Tibial nerve (tissue), 4 donors: ENCODE measurements around the gene PYGO2. TPM values are rescaled to one million over a fixed set of nuclear protein-coding genes. Genes with fewer than 3 reads are reported as not detected.
A peak's percentile ranks its signal among the peaks of the same experiment; 100 is the strongest.

Experiments used
- DNase-seq, 2 donors: peaks; one replicate each; pipeline ENCODE4 v3.0.0-alpha.2; 2019; ENCODE audit warnings: low spot score in 2 of 2
- H3K27ac ChIP-seq, 4 donors: fragments of 200-600 bp; sonication (generic) in 3 of 4; one replicate each; pipeline ENCODE4 v1.5.1; 2017 to 2019; ENCODE audit warnings: mild to moderate bottlenecking in 1 of 4
- H3K27me3 ChIP-seq, 2 donors: fragments of 200-600 bp; sonication (generic) in 1 of 2; one replicate each; pipeline versions ENCODE4 v1.5.1 to v1.6.0; 2017 to 2019
- H3K36me3 ChIP-seq, 3 donors: fragments of 200-600 bp; sonication (generic); one replicate each; pipeline ENCODE4 v1.5.1; 2018 to 2019
- H3K4me1 ChIP-seq, 4 donors: fragments of 200-600 bp; sonication (generic) in 3 of 4; one replicate each; pipeline ENCODE4 v1.5.1; 2017 to 2019
- H3K4me3 ChIP-seq, 4 donors: fragments of 200-600 bp; sonication (generic) in 3 of 4; one replicate each; pipeline ENCODE4 v1.5.1; 2017 to 2019; ENCODE audit warnings: mild to moderate bottlenecking in 1 of 4, moderate library complexity in 1 of 4
- H3K9me3 ChIP-seq, 4 donors: fragments of 200-600 bp; sonication (generic) in 3 of 4; one replicate each; pipeline ENCODE4 v1.5.1; 2017 to 2019
- CTCF ChIP-seq, 5 experiments: fragments of 200-600 bp in 3 of 5; fragments of 450-650 bp in 2 of 5; sonication (generic) in 3 of 5; IDR thresholded peaks; one replicate each; pipeline ENCODE4 v1.5.1; 2016 to 2019; ENCODE audit warnings: antibody characterized with exemption in 5 of 5, mild to moderate bottlenecking in 3 of 5, moderate library complexity in 2 of 5
- EP300 ChIP-seq, 2 donors: sonication (generic); formaldehyde crosslinking; IDR thresholded peaks; one replicate each; pipeline ENCODE4 v1.6.1; 2017; ENCODE audit warnings: antibody characterized with exemption in 2 of 2, mild to moderate bottlenecking in 1 of 2
- POLR2A ChIP-seq, 2 donors: fragments of 450-650 bp; IDR thresholded peaks; one replicate each; pipeline ENCODE4 v1.6.1; 2017; ENCODE audit warnings: antibody characterized with exemption in 2 of 2, mild to moderate bottlenecking in 2 of 2, moderate library complexity in 2 of 2
- WGBS, 2 donors: methylation state at CpG; one replicate each; pipeline ENCODE4 v1.1.5; 2018; 5-methylcytosine and 5-hydroxymethylcytosine counted together
- total RNA-seq, 4 donors: library from RNA; depleted of rRNA; stranded (reverse); fragments of >200 nt; gene quantifications; one replicate each; pipeline ENCODE4 v1.1.0, GENCODE V29; 2016

PYGO2 gene, protein sequence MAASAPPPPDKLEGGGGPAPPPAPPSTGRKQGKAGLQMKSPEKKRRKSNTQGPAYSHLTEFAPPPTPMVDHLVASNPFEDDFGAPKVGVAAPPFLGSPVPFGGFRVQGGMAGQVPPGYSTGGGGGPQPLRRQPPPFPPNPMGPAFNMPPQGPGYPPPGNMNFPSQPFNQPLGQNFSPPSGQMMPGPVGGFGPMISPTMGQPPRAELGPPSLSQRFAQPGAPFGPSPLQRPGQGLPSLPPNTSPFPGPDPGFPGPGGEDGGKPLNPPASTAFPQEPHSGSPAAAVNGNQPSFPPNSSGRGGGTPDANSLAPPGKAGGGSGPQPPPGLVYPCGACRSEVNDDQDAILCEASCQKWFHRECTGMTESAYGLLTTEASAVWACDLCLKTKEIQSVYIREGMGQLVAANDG
- 10 to 100 TPM; 18.6 to 24.3 (median 23.5) TPM for total RNA-seq

- peak; percentile 61 to 63 for DNase-seq
- TF ChIP-seq CTCF (IDR thresholded peaks at IDR 0.05) = peak; percentile 63 to 99 (median 88)
- TF ChIP-seq POLR2A (IDR thresholded peaks at IDR 0.05) = peak; percentile 53 to 79
- peak in 1 of 2 donors; percentile 90 for TF ChIP-seq EP300 (IDR thresholded peaks at IDR 0.05)
- H3K36me3 ChIP-seq = peaks cover 0 to 59% (median 10%) of the 10 kb centered on the region in 3 donors
- H3K4me3 ChIP-seq = peak within 1 kb of the TSS; percentile 77 to 96 (median 94)
- H3K4me1 ChIP-seq = peaks cover 0 to 58% (median 27%) of the 10 kb centered on the region in 4 donors
- peak within 1 kb of the TSS; percentile 94 to 100 (median 99) for H3K27ac ChIP-seq
- no peaks in the 10 kb centered on the region for H3K27me3 ChIP-seq
- no peaks in the 10 kb centered on the region for H3K9me3 ChIP-seq
- WGBS, 2 donors = 0% methylated on average over 31 to 72 of the region's 93 CpGs
Measured at GRCh38 chr1:154961207-154962155, at the start of gene PYGO2. TSS of gene PYGO2 (minus strand) at chr1:154961782. CDS start at chr1:154961576, 206 bp downstream.

- TF ChIP-seq EP300 (IDR thresholded peaks at IDR 0.05) (no peak), POLR2A (IDR thresholded peaks at IDR 0.05) (no peak), CTCF (IDR thresholded peaks at IDR 0.05) (no peak)
- Histone ChIP-seq H3K4me1 (peaks cover 0 to 82% (median 70%) of the 10 kb centered on the region in 4 donors), H3K36me3 (peaks cover 0 to 17% (median 0%) of the 10 kb centered on the region in 3 donors), H3K27me3 (no peaks in the 10 kb centered on the region), H3K4me3 (peak overlapping the region in 2 of 4 donors; percentile 34 to 50), H3K27ac (peak overlapping the region; percentile 74 to 99 (median 94)), H3K9me3 (no peaks in the 10 kb centered on the region)
- WGBS, 2 donors = 59 to 72% methylated on average over 4 to 5 of the region's 5 CpGs
- no peak for DNase-seq
Measured at GRCh38 chr1:155011004-155011416, 49.4 kb upstream of the PYGO2 start.

DNA sequence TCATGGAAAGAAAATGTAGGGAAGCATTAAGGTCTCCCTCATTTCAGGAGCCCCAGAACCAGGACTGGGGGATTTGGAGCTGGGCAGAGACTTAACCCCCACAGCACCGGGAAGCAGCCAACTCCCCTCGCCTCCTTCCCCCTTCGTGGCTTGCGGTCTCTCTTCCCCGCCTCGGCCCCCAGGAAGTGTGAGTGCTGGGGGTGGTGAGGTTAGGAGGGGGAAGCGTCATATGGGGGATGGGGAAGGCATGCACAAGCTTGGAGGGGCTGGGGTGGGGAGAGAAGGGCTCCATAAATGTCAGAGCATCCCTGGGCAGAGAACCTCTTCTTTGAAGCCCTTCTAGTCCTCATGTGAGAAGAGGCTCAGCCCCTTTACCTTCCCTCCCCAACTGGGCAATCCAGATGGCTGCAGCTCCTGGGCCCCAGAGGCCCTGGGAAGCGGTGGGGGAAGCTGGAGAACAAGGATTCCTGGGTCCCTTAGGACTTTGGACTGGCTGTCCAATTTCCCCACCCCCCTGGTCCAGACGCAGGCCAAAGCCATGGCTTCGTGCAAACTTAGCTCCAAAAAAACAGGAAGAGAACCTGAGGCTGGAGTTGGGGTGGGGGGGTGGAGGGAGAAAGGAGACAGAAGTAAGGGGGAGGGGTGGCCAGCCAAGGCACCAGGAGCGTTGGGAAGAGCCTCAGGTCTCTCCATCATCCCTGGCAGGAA is 48.8 kb upstream of the PYGO2 start:
- peak overlapping the region; percentile 74 to 99 (median 94) for H3K27ac ChIP-seq
- H3K27me3 ChIP-seq = no peaks in the 10 kb centered on the region
- WGBS, 2 donors = 35 to 42% methylated on average over 11 of the region's 11 CpGs
- H3K4me3 ChIP-seq = peak overlapping the region in 3 of 4 donors; percentile 5 to 50 (median 34)
- H3K9me3 ChIP-seq = no peaks in the 10 kb centered on the region
- peaks cover 0 to 87% (median 77%) of the 10 kb centered on the region in 4 donors for H3K4me1 ChIP-seq
- TF ChIP-seq CTCF (IDR thresholded peaks at IDR 0.05) (no peak), EP300 (IDR thresholded peaks at IDR 0.05) (no peak), POLR2A (IDR thresholded peaks at IDR 0.05) (no peak)
- peaks cover 0 to 11% (median 0%) of the 10 kb centered on the region in 3 donors for H3K36me3 ChIP-seq
- no peak for DNase-seq

GRCh38 chr1:155009742-155010141 is 48.2 kb upstream of the PYGO2 start:
- whole genome bisulfite sequencing, 2 donors = 81 to 85% methylated on average over 5 of the region's 5 CpGs
- Histone ChIP-seq H3K4me3 (peak overlapping the region in 3 of 4 donors; percentile 5 to 50 (median 34)), H3K27me3 (no peaks in the 10 kb centered on the region), H3K4me1 (peaks cover 0 to 93% (median 83%) of the 10 kb centered on the region in 4 donors), H3K27ac (peak overlapping the region in 3 of 4 donors; percentile 88 to 99 (median 99)), H3K36me3 (peaks cover 0 to 4% (median 0%) of the 10 kb centered on the region in 3 donors), H3K9me3 (no peaks in the 10 kb centered on the region)
- DNase-seq = no peak
- TF ChIP-seq EP300 (IDR thresholded peaks at IDR 0.05) (no peak), POLR2A (IDR thresholded peaks at IDR 0.05) (no peak), CTCF (IDR thresholded peaks at IDR 0.05) (no peak)
